Tibial nerve (tissue), 4 donors: ENCODE data around the gene TAF12. TPM values are rescaled to one million over a fixed set of nuclear protein-coding genes. Genes with fewer than 3 reads are reported as not detected.
"Not testable (repeated sequence)": the region's sequence is repeated elsewhere in the genome, so short reads cannot be mapped to it uniquely, and the experiment has no call there.

Experiments
- DNase-seq, 2 donors: peaks; one replicate each; pipeline ENCODE4 v3.0.0-alpha.2; 2019; ENCODE audit warnings: low spot score in 2 of 2
- H3K27ac ChIP-seq, 4 donors: fragments of 200-600 bp; sonication (generic) in 3 of 4; one replicate each; pipeline ENCODE4 v1.5.1; 2017 to 2019; ENCODE audit warnings: mild to moderate bottlenecking in 1 of 4
- H3K27me3 ChIP-seq, 2 donors: fragments of 200-600 bp; sonication (generic) in 1 of 2; one replicate each; pipeline versions ENCODE4 v1.5.1 to v1.6.0; 2017 to 2019
- H3K36me3 ChIP-seq, 3 donors: fragments of 200-600 bp; sonication (generic); one replicate each; pipeline ENCODE4 v1.5.1; 2018 to 2019
- H3K4me1 ChIP-seq, 4 donors: fragments of 200-600 bp; sonication (generic) in 3 of 4; one replicate each; pipeline ENCODE4 v1.5.1; 2017 to 2019
- H3K4me3 ChIP-seq, 4 donors: fragments of 200-600 bp; sonication (generic) in 3 of 4; one replicate each; pipeline ENCODE4 v1.5.1; 2017 to 2019; ENCODE audit warnings: mild to moderate bottlenecking in 1 of 4, moderate library complexity in 1 of 4
- H3K9me3 ChIP-seq, 4 donors: fragments of 200-600 bp; sonication (generic) in 3 of 4; one replicate each; pipeline ENCODE4 v1.5.1; 2017 to 2019
- EP300 ChIP-seq, 2 donors: sonication (generic); formaldehyde crosslinking; IDR thresholded peaks; one replicate each; pipeline ENCODE4 v1.6.1; 2017; ENCODE audit warnings: antibody characterized with exemption in 2 of 2, mild to moderate bottlenecking in 1 of 2
- POLR2A ChIP-seq, 2 donors: fragments of 450-650 bp; IDR thresholded peaks; one replicate each; pipeline ENCODE4 v1.6.1; 2017; ENCODE audit warnings: antibody characterized with exemption in 2 of 2, mild to moderate bottlenecking in 2 of 2, moderate library complexity in 2 of 2
- WGBS, 2 donors: methylation state at CpG; one replicate each; pipeline ENCODE4 v1.1.5; 2018; 5-methylcytosine and 5-hydroxymethylcytosine counted together
- total RNA-seq, 4 donors: library from RNA; depleted of rRNA; stranded (reverse); fragments of >200 nt; gene quantifications; one replicate each; pipeline ENCODE4 v1.1.0, GENCODE V29; 2016
- TF ChIP-seq, protein P1 (sequence below), 5 experiments: fragments of 200-600 bp in 3 of 5; fragments of 450-650 bp in 2 of 5; sonication (generic) in 3 of 5; IDR thresholded peaks; one replicate each; pipeline ENCODE4 v1.5.1; 2016 to 2019; ENCODE audit warnings: antibody characterized with exemption in 5 of 5, mild to moderate bottlenecking in 3 of 5, moderate library complexity in 2 of 5

TAF12 gene
- total RNA-seq, 4 donors from 2014 or later, result 14.3 to 25.8 (median 24.0) TPM

DNA sequence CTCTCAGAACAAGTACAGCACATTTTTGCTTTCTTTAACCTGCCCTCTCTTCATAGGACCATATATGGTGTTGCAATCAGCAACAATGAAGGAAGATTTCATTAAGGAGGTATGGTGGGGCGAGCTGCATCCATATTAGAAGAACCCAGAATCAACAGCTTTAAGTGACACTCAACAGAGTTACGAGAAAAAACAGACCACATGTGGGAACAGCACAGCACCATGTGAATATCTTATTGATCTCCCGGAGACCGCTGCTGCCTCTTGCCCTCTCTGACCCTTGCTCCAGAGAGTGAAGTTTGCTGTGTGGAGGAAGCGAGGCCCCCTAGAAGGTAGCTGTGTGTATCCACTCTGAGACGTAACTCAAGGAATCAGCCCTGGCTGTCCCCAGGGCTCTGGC is 37.9 kb downstream of the TAF12 start:
- no peaks in the 10 kb centered on the region for H3K9me3 ChIP-seq
- H3K27ac ChIP-seq, result no peak overlapping the region
- H3K36me3 ChIP-seq, result peaks cover 2 to 91% (median 23%) of the 10 kb centered on the region in 3 donors
- H3K27me3 ChIP-seq, result no peaks in the 10 kb centered on the region
- TF ChIP-seq, protein P1, sequence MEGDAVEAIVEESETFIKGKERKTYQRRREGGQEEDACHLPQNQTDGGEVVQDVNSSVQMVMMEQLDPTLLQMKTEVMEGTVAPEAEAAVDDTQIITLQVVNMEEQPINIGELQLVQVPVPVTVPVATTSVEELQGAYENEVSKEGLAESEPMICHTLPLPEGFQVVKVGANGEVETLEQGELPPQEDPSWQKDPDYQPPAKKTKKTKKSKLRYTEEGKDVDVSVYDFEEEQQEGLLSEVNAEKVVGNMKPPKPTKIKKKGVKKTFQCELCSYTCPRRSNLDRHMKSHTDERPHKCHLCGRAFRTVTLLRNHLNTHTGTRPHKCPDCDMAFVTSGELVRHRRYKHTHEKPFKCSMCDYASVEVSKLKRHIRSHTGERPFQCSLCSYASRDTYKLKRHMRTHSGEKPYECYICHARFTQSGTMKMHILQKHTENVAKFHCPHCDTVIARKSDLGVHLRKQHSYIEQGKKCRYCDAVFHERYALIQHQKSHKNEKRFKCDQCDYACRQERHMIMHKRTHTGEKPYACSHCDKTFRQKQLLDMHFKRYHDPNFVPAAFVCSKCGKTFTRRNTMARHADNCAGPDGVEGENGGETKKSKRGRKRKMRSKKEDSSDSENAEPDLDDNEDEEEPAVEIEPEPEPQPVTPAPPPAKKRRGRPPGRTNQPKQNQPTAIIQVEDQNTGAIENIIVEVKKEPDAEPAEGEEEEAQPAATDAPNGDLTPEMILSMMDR (IDR thresholded peaks at IDR 0.05), result no peak
- TF ChIP-seq POLR2A (IDR thresholded peaks at IDR 0.05), result no peak
- no peak for TF ChIP-seq EP300 (IDR thresholded peaks at IDR 0.05)
- H3K4me3 ChIP-seq, result no peak overlapping the region
- H3K4me1 ChIP-seq, result peaks cover 0 to 19% (median 0%) of the 10 kb centered on the region in 4 donors
- 72 to 81% methylated on average over 6 of the region's 6 CpGs for WGBS, 2 donors
- no peak for DNase-seq

DNA sequence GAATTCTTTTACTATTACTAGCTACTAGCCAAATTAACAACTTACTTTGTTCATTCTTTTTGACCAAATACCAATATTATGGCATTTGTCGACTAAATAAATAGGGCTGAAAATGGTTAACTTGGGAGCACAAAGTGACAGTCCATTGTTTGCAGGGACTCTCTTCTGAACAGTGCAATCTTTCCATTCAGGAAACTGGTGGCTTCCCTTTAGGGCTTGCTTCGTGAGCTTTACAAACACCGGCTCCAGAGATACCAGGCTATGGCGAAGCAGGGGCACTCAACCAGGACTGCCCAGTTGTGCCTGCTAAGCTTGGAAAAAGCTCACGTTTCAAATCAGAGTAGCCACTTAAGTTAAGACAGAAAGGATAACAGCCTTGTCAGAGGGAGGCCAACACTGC is 38.5 kb downstream of the TAF12 start:
- 89 to 93% methylated on average over 5 of the region's 5 CpGs for WGBS, 2 donors
- H3K4me1 ChIP-seq, result peaks cover 0 to 19% (median 0%) of the 10 kb centered on the region in 4 donors
- H3K4me3 ChIP-seq, result no peak overlapping the region
- no peaks in the 10 kb centered on the region for H3K9me3 ChIP-seq
- peaks cover 2 to 85% (median 23%) of the 10 kb centered on the region in 3 donors for H3K36me3 ChIP-seq
- no peak for DNase-seq
- H3K27me3 ChIP-seq, result no peaks in the 10 kb centered on the region
- H3K27ac ChIP-seq, result no peak overlapping the region
- no peak for TF ChIP-seq EP300 (IDR thresholded peaks at IDR 0.05)
- TF ChIP-seq POLR2A (IDR thresholded peaks at IDR 0.05), result no peak
- TF ChIP-seq, protein P1 (IDR thresholded peaks at IDR 0.05), result no peak

GRCh38 chr1:28602536-28603439 is 40.1 kb downstream of the TAF12 start:
- DNase-seq, result peak; percentile 42 to 82
- Histone ChIP-seq H3K27ac (no peak overlapping the region), H3K36me3 (peaks cover 0 to 72% (median 23%) of the 10 kb centered on the region in 3 donors)

DNA sequence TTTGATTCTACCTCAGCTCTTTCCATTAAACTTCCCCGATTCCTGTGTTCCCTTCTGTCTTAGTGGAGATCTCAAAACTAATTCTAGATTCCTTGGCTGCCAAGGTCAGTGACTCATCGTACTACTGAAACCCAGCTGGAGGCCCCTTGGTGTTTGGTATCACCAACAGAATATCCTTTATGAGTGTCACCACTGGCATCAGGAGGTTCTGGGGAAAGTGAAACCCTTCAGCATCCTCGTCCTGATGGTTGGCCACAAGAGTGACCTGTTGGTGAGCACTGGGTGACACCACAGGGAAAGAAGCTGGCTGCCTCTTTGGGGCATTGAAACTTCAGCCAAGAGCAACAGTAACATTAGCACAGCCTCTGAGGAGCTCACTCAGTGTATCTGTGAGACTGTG is 41.2 kb downstream of the TAF12 start:
- no peak for TF ChIP-seq POLR2A (IDR thresholded peaks at IDR 0.05)
- TF ChIP-seq, protein P1 (IDR thresholded peaks at IDR 0.05), result no peak
- no peak for TF ChIP-seq EP300 (IDR thresholded peaks at IDR 0.05)
- Histone ChIP-seq H3K4me3 (no peak overlapping the region), H3K27me3 (no peaks in the 10 kb centered on the region), H3K4me1 (peaks cover 0 to 19% (median 0%) of the 10 kb centered on the region in 4 donors), H3K27ac (peak overlapping the region in 1 of 4 donors; percentile 11), H3K9me3 (no peaks in the 10 kb centered on the region), H3K36me3 (peaks cover 0 to 61% (median 23%) of the 10 kb centered on the region in 3 donors)
- no peak for DNase-seq
- 52 to 55% methylated on average over 3 of the region's 3 CpGs for WGBS, 2 donors

More at GRCh38 chr1:28602536-28603439, 40.1 kb downstream of the TAF12 start:
- WGBS, 2 donors, result 64 to 66% methylated on average over 15 of the region's 15 CpGs
- no peak for TF ChIP-seq POLR2A (IDR thresholded peaks at IDR 0.05)
- TF ChIP-seq, protein P1 (IDR thresholded peaks at IDR 0.05), result peak; percentile 53 to 76 (median 60)
- TF ChIP-seq EP300 (IDR thresholded peaks at IDR 0.05), result peak in 1 of 2 donors; percentile 10
- Histone ChIP-seq H3K4me3 (no peak overlapping the region), H3K4me1 (peaks cover 0 to 19% (median 0%) of the 10 kb centered on the region in 4 donors), H3K9me3 (no peaks in the 10 kb centered on the region), H3K27me3 (no peaks in the 10 kb centered on the region)

GRCh38 chr1:28596276-28596675 is 46.6 kb downstream of the TAF12 start:
- not testable (repeated sequence) for H3K27ac ChIP-seq, DNase-seq, H3K9me3 ChIP-seq, H3K4me3 ChIP-seq, H3K27me3 ChIP-seq
- Histone ChIP-seq H3K36me3 (peaks cover 0 to 27% (median 8%) of the 10 kb centered on the region in 3 donors), H3K4me1 (peaks cover 0 to 14% (median 4%) of the 10 kb centered on the region in 4 donors)
- 95% methylated on average over 11 of the region's 11 CpGs for WGBS, 2 donors
